ENCODE results near the gene RPGRIP1.

The RPGRIP1 gene

DNA sequence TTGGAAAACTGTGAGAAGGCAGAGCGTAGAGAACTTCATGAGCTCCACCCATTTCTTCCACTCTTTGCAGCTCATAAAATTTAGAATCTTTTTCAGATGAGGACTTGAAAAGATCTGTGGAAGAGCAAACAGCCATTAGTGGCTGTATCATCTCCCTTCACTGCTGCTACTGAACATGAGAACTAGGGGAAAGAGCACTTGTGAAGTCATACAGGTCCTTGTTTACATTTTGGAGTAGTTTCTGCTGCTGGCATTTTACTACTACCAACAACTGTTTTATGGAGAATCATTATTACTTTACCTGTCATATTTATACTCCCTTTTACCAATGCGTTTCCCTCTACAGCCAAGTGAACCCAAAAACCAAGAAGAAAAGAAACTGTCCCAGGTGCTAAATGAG is 41.0 kb downstream of the RPGRIP1 start:
- TF ChIP-seq, protein P1, sequence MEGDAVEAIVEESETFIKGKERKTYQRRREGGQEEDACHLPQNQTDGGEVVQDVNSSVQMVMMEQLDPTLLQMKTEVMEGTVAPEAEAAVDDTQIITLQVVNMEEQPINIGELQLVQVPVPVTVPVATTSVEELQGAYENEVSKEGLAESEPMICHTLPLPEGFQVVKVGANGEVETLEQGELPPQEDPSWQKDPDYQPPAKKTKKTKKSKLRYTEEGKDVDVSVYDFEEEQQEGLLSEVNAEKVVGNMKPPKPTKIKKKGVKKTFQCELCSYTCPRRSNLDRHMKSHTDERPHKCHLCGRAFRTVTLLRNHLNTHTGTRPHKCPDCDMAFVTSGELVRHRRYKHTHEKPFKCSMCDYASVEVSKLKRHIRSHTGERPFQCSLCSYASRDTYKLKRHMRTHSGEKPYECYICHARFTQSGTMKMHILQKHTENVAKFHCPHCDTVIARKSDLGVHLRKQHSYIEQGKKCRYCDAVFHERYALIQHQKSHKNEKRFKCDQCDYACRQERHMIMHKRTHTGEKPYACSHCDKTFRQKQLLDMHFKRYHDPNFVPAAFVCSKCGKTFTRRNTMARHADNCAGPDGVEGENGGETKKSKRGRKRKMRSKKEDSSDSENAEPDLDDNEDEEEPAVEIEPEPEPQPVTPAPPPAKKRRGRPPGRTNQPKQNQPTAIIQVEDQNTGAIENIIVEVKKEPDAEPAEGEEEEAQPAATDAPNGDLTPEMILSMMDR (IDR thresholded peaks at IDR 0.05; ENCODE audit: insufficient read depth, low read depth, low read length, missing control alignments): no peak
- no peak overlapping the region for H3K4me3 ChIP-seq (ENCODE audit: low read length)
- no peak for DNase-seq (ENCODE audit: low read depth)

DNA sequence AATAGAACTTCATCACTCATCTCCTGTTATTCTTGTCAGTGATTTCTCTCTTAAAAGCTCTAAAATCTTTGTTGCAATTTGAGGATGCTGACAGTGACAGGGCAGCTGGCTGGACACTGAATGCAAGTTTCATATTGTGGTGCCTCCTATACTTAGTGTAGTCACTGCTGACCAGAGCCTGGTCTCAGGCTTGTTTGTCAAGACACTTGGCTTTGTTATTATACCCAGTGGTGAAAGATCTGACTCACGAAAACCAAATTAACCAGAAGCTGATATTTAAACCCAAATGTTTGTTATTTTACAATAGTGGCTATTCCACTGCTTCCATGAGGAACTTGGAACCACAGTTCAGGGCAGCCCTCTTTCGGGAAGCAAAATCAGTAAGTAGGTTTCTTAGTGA is 42.8 kb downstream of the RPGRIP1 start:
- no peak for DNase-seq (ENCODE audit: low read depth)
- H3K4me3 ChIP-seq (ENCODE audit: low read length): no peak overlapping the region
- TF ChIP-seq, protein P1 (IDR thresholded peaks at IDR 0.05; ENCODE audit: insufficient read depth, low read depth, low read length, missing control alignments): no peak

DNA sequence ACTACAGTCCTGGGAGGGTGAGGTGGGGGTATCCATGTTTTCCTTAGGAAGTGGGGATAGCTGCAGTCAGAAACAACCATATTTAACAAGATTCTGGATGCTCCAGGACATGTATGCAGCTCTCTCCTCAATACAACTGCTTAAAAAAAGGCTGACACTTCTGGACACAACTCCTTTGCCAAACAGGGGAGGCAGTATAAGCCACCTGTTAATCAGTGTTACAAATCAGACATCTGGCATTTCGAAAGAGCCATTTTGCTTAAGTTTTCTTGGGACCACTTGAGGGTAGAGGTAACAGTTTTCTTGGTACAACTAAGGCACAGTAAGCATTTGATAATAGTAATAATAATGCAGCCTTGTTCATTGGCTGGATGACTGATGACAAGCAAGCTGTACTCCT is 47.1 kb downstream of the RPGRIP1 start:
- no peak overlapping the region for H3K4me3 ChIP-seq (ENCODE audit: low read length)
- TF ChIP-seq, protein P1 (IDR thresholded peaks at IDR 0.05; ENCODE audit: insufficient read depth, low read depth, low read length, missing control alignments): no peak
- DNase-seq (ENCODE audit: low read depth): no peak
